Neural progenitor cell (in vitro differentiated cells): ENCODE data around the gene FAM219A. TPM values are rescaled to one million over a fixed set of nuclear protein-coding genes. Genes with fewer than 3 reads are reported as not detected.

Experiments
- DNase-seq: peaks from one replicate; pipeline ENCODE4 v3.0.0-alpha.2; 2016; ENCODE audit warnings: low spot score
- H2AFZ ChIP-seq: fragments of 200-600 bp; sonication (generic); replicated peaks from 2 replicates; pipeline ENCODE4 v1.6.1; 2016; ENCODE audit warnings: antibody characterized with exemption
- H3F3A ChIP-seq: fragments of 200-600 bp; sonication (generic); 2 replicates; pipeline ENCODE4 v1.6.1; 2016; ENCODE audit warnings: antibody characterized with exemption, low read depth
- H3K27ac ChIP-seq: fragments of 200-600 bp; sonication (generic); 2 replicates; pipeline ENCODE4 v1.5.1; 2016; ENCODE audit warnings: mild to moderate bottlenecking
- H3K27me3 ChIP-seq: fragments of 200-600 bp; sonication (generic); 2 replicates; pipeline ENCODE4 v1.6.1; 2016; ENCODE audit warnings: mild to moderate bottlenecking, moderate library complexity
- H3K36me3 ChIP-seq: fragments of 200-600 bp; sonication (generic); 2 replicates; pipeline ENCODE4 v1.5.1; 2016
- H3K4me1 ChIP-seq: fragments of 200-600 bp; sonication (generic); 2 replicates; pipeline ENCODE4 v1.6.1; 2016; ENCODE audit warnings: mixed run types
- H3K4me2 ChIP-seq: fragments of 200-600 bp; sonication (generic); 2 replicates; pipeline ENCODE4 v1.6.1; 2016
- H3K4me3 ChIP-seq: fragments of 200-600 bp; sonication (generic); 2 replicates; pipeline ENCODE4 v1.5.1; 2016
- H3K79me2 ChIP-seq: fragments of 200-600 bp; sonication (generic); 2 replicates; pipeline ENCODE4 v1.6.1; 2016; ENCODE audit warnings: low read depth
- H3K9ac ChIP-seq: fragments of 200-600 bp; sonication (generic); 2 replicates; pipeline ENCODE4 v1.6.1; 2016
- H3K9me3 ChIP-seq: fragments of 200-600 bp; sonication (generic); 2 replicates; pipeline ENCODE4 v1.5.1; 2016; ENCODE audit warnings: low read depth
- H4K20me1 ChIP-seq: fragments of 200-600 bp; sonication (generic); 2 replicates; pipeline ENCODE4 v1.6.1; 2016; ENCODE audit warnings: low read depth
- H3K27ac Mint-ChIP-seq: 3 replicates; pipeline ENCODE4 v1.8.0; 2021; ENCODE audit warnings: mixed read lengths
- H3K27me3 Mint-ChIP-seq: 2 replicates; pipeline ENCODE4 v1.8.0; 2022; ENCODE audit warnings: low read depth, mild to moderate bottlenecking, inconsistent platforms, moderate library complexity, mixed read lengths; ENCODE audit not compliant: insufficient read depth
- H3K36me3 Mint-ChIP-seq: 3 replicates; pipeline ENCODE4 v1.8.0; 2021; ENCODE audit warnings: mixed read lengths
- H3K4me1 Mint-ChIP-seq: 3 replicates; pipeline ENCODE4 v1.8.0; 2021; ENCODE audit warnings: mixed read lengths
- H3K4me3 Mint-ChIP-seq: 3 replicates; pipeline ENCODE4 v1.8.0; 2021; ENCODE audit warnings: mild to moderate bottlenecking, moderate library complexity, mixed read lengths
- H3K9me3 Mint-ChIP-seq: 3 replicates; pipeline ENCODE4 v1.8.0; 2020; ENCODE audit warnings: mixed read lengths
- EZH2 ChIP-seq: fragments of 200-600 bp; sonication (generic); IDR thresholded peaks from 2 replicates; pipeline ENCODE4 v1.6.1; 2017; ENCODE audit warnings: antibody characterized with exemption, mild to moderate bottlenecking, moderate library complexity
- EZH2phosphoT487 ChIP-seq: fragments of 200-600 bp; sonication (generic); IDR thresholded peaks from 2 replicates; pipeline ENCODE4 v1.6.1; 2017; ENCODE audit warnings: antibody characterized with exemption
- total RNA-seq: library from RNA; depleted of rRNA; stranded (reverse); fragments of >200 nt; gene quantifications from 2 replicates; pipeline ENCODE4 v1.2.3, GENCODE V29; 2015; ENCODE audit warnings: low replicate concordance
- TF ChIP-seq, protein P1 (sequence below): fragments of 200-600 bp; sonication (generic); IDR thresholded peaks from 2 replicates; pipeline ENCODE4 v1.5.1; 2017; ENCODE audit warnings: antibody characterized with exemption, mild to moderate bottlenecking

The FAM219A gene
- total RNA-seq, 1 donor from 2014 or later: 4.2 TPM

DNA sequence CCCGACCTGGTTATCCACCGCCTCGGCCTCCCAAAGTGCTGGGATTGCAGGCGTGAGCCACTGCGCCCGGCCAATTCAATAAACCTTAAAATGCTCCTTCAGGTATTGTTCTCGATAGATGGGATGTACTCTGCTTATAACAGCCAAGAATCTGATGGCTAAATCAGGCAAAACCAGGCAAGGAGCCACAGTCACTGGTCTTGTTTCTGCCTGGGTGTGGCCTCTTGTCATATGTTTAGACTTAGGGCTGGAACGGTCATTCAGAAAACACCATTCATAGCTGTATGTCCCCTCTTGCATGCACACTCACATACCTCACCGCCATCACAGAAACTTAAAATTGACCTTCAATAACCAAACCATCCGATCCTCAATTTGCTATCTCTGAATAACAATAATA, 7.7 kb downstream of the FAM219A start:
- Histone ChIP-seq H3K4me2 (no peak overlapping the region), H3F3A (no peaks in the 10 kb centered on the region), H3K4me1 (peaks cover 10% of the 10 kb centered on the region), H2AFZ (no peak overlapping the region), H3K36me3 (no peaks in the 10 kb centered on the region), H3K27ac (no peak overlapping the region), H3K79me2 (no peaks in the 10 kb centered on the region), H3K9ac (no peak overlapping the region), H3K27me3 (no peaks in the 10 kb centered on the region), H3K4me3 (no peak overlapping the region), H4K20me1 (no peaks in the 10 kb centered on the region), H3K9me3 (no peaks in the 10 kb centered on the region)
- H3K4me3 Mint-ChIP-seq: no peak overlapping the region
- no peak for TF ChIP-seq EZH2
- no peak for TF ChIP-seq EZH2phosphoT487
- TF ChIP-seq, protein P1, sequence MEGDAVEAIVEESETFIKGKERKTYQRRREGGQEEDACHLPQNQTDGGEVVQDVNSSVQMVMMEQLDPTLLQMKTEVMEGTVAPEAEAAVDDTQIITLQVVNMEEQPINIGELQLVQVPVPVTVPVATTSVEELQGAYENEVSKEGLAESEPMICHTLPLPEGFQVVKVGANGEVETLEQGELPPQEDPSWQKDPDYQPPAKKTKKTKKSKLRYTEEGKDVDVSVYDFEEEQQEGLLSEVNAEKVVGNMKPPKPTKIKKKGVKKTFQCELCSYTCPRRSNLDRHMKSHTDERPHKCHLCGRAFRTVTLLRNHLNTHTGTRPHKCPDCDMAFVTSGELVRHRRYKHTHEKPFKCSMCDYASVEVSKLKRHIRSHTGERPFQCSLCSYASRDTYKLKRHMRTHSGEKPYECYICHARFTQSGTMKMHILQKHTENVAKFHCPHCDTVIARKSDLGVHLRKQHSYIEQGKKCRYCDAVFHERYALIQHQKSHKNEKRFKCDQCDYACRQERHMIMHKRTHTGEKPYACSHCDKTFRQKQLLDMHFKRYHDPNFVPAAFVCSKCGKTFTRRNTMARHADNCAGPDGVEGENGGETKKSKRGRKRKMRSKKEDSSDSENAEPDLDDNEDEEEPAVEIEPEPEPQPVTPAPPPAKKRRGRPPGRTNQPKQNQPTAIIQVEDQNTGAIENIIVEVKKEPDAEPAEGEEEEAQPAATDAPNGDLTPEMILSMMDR: no peak
- no peaks in the 10 kb centered on the region for H3K36me3 Mint-ChIP-seq
- no peaks in the 10 kb centered on the region for H3K9me3 Mint-ChIP-seq
- peaks cover 2% of the 10 kb centered on the region for H3K27me3 Mint-ChIP-seq
- DNase-seq: no peak
- H3K4me1 Mint-ChIP-seq: peaks cover 14% of the 10 kb centered on the region
- no peak overlapping the region for H3K27ac Mint-ChIP-seq

DNA sequence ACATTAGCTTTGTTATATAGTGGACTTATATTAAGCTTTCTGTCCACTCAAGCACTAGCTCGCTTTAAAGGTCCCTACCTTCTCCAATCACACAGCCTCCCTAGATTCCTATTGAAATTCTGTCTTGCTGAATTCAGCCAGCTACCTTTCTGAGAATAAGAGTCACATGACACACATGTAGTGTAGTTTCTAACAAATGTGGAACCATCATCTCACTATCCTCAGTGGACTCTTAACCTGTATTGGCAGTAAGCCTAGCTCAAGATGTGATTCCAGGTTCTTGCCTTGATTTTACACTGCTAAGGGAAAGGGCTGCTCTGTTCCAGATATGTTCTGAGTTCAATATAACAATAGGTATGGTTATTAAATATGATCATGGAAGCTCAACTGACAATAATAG, 11.4 kb downstream of the FAM219A start:
- no peak for TF ChIP-seq EZH2phosphoT487
- TF ChIP-seq, protein P1: no peak
- TF ChIP-seq EZH2: no peak
- DNase-seq: no peak
- no peaks in the 10 kb centered on the region for H3K9me3 ChIP-seq
- H3K36me3 Mint-ChIP-seq: no peaks in the 10 kb centered on the region
- no peak overlapping the region for H3K27ac Mint-ChIP-seq
- H3K36me3 ChIP-seq: no peaks in the 10 kb centered on the region
- H3K27me3 ChIP-seq: no peaks in the 10 kb centered on the region
- no peaks in the 10 kb centered on the region for H3K79me2 ChIP-seq
- no peak overlapping the region for H3K4me3 Mint-ChIP-seq
- no peak overlapping the region for H2AFZ ChIP-seq
- H3K4me2 ChIP-seq: no peak overlapping the region
- peaks cover 6% of the 10 kb centered on the region for H4K20me1 ChIP-seq
- H3K9me3 Mint-ChIP-seq: no peaks in the 10 kb centered on the region
- H3K9ac ChIP-seq: no peak overlapping the region
- peaks cover 7% of the 10 kb centered on the region for H3K27me3 Mint-ChIP-seq
- peaks cover 8% of the 10 kb centered on the region for H3K4me1 Mint-ChIP-seq
- no peak overlapping the region for H3K4me3 ChIP-seq
- peaks cover 9% of the 10 kb centered on the region for H3K4me1 ChIP-seq
- H3K27ac ChIP-seq: no peak overlapping the region
- no peaks in the 10 kb centered on the region for H3F3A ChIP-seq

DNA sequence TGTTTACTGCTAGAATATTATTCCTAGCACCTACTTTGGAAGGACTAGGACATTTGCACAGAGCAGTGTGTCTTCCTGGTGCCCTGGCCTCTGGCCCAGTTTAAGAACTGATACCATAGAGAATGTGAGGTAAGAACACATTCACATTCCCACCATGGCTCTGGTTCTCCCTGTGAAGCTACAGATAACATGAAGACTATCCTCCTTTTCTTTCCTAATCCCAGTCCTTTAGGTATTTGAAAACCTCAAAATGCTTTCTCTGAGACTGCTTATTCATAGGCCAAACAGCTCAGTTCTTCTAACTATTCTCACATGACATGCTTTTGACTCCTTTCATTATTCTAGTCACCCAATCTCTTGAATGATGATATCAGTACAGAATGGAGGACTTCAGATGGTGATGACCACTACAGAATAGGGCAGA, 11.9 kb downstream of the FAM219A start:
- Histone ChIP-seq H3F3A (no peaks in the 10 kb centered on the region), H3K27ac (no peak overlapping the region), H2AFZ (no peak overlapping the region), H3K4me1 (peaks cover 9% of the 10 kb centered on the region), H3K79me2 (no peaks in the 10 kb centered on the region), H3K9ac (no peak overlapping the region), H3K4me3 (no peak overlapping the region), H4K20me1 (peaks cover 6% of the 10 kb centered on the region), H3K27me3 (no peaks in the 10 kb centered on the region), H3K36me3 (no peaks in the 10 kb centered on the region), H3K4me2 (no peak overlapping the region), H3K9me3 (no peaks in the 10 kb centered on the region)
- no peaks in the 10 kb centered on the region for H3K36me3 Mint-ChIP-seq
- no peak overlapping the region for H3K4me3 Mint-ChIP-seq
- no peaks in the 10 kb centered on the region for H3K9me3 Mint-ChIP-seq
- no peak for TF ChIP-seq EZH2
- peaks cover 7% of the 10 kb centered on the region for H3K27me3 Mint-ChIP-seq
- H3K4me1 Mint-ChIP-seq: peaks cover 8% of the 10 kb centered on the region
- no peak for DNase-seq
- no peak overlapping the region for H3K27ac Mint-ChIP-seq

DNA sequence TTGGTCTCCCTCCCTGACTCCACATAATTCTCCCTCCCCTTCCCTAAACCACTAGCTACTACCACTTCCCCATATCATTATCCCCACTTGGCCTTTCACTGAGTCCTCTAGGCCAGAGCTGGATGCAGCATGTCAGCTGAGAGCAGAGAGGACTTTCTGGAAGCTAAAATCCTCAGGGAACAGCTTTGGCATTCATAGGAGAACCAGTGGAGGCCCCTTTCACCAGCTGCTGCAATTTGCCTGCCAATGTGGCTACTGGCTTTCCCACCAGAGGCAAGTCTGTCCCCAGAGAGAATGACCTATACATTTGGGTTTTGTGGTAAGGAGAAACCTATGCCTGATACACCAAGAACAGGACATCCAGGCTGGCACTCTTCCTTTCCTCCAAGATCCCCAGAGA, 14.4 kb downstream of the FAM219A start:
- no peaks in the 10 kb centered on the region for H3F3A ChIP-seq
- peaks cover 8% of the 10 kb centered on the region for H3K4me1 Mint-ChIP-seq
- H3K36me3 ChIP-seq: no peaks in the 10 kb centered on the region
- H3K9ac ChIP-seq: no peak overlapping the region
- no peak overlapping the region for H3K4me3 Mint-ChIP-seq
- no peak overlapping the region for H3K4me2 ChIP-seq
- no peaks in the 10 kb centered on the region for H3K27me3 ChIP-seq
- H3K9me3 Mint-ChIP-seq: no peaks in the 10 kb centered on the region
- H3K27ac Mint-ChIP-seq: no peak overlapping the region
- peaks cover 1% of the 10 kb centered on the region for H3K36me3 Mint-ChIP-seq
- peaks cover 6% of the 10 kb centered on the region for H3K27me3 Mint-ChIP-seq
- peaks cover 6% of the 10 kb centered on the region for H4K20me1 ChIP-seq
- TF ChIP-seq, protein P1: no peak
- no peak for TF ChIP-seq EZH2phosphoT487
- no peak for TF ChIP-seq EZH2
- H3K27ac ChIP-seq: no peak overlapping the region
- H3K4me3 ChIP-seq: no peak overlapping the region
- no peak overlapping the region for H2AFZ ChIP-seq
- DNase-seq: no peak
- peaks cover 3% of the 10 kb centered on the region for H3K4me1 ChIP-seq
- no peaks in the 10 kb centered on the region for H3K79me2 ChIP-seq
- no peaks in the 10 kb centered on the region for H3K9me3 ChIP-seq
